ENCODE results near the gene IRF2BPL.

DNA sequence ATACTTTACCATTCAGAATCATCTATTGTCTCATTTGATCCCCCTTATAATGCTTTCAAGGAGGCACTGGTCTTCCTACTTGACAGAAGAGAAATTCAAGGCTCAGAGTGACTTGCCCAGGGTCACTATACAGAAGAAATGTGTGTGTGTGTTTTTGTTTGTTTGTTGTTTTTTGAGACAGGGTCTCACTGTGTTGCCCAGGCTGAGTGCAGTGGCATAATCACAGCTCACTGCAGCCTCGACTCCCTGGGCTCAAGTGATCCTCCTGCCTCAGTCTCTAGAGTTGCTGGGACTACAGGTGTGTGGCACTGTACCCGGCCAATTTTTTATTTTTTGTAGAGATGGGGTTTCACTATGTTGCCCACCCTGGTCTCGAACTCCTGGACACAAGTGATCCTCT lies 22.9 kb downstream of the IRF2BPL start:
- TF ChIP-seq, protein P1, sequence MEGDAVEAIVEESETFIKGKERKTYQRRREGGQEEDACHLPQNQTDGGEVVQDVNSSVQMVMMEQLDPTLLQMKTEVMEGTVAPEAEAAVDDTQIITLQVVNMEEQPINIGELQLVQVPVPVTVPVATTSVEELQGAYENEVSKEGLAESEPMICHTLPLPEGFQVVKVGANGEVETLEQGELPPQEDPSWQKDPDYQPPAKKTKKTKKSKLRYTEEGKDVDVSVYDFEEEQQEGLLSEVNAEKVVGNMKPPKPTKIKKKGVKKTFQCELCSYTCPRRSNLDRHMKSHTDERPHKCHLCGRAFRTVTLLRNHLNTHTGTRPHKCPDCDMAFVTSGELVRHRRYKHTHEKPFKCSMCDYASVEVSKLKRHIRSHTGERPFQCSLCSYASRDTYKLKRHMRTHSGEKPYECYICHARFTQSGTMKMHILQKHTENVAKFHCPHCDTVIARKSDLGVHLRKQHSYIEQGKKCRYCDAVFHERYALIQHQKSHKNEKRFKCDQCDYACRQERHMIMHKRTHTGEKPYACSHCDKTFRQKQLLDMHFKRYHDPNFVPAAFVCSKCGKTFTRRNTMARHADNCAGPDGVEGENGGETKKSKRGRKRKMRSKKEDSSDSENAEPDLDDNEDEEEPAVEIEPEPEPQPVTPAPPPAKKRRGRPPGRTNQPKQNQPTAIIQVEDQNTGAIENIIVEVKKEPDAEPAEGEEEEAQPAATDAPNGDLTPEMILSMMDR (IDR thresholded peaks at IDR 0.05): no peak
- no peak for TF ChIP-seq POLR2A (IDR thresholded peaks at IDR 0.05)
